Omental fat pad (tissue), 4 donors: ENCODE data around the gene PPFIBP2. TPM values are rescaled to one million over a fixed set of nuclear protein-coding genes. Genes with fewer than 3 reads are reported as not detected.
"Not testable (repeated sequence)": the region's sequence is repeated elsewhere in the genome, so short reads cannot be mapped to it uniquely, and the experiment has no call there.

ENCODE experiments used
- ATAC-seq: fragments of 150-250 bp; one replicate; pipeline ENCODE4 v1.9.1; 2016; ENCODE audit warnings: mild to moderate bottlenecking, moderate library complexity; ENCODE audit not compliant: low FRiP score
- DNase-seq: peaks from one replicate; pipeline ENCODE4 v3.0.0-alpha.2; 2019; ENCODE audit warnings: low spot score
- total RNA-seq, 4 donors: library from RNA; depleted of rRNA; stranded (reverse); fragments of >200 nt; gene quantifications; one replicate each; pipeline ENCODE4 v1.1.0, GENCODE V29; 2016
- TF ChIP-seq, protein P1 (sequence below), 3 donors: fragments of 450-650 bp; IDR thresholded peaks; one replicate each; pipeline ENCODE4 v1.5.1; 2016 to 2017; ENCODE audit warnings: antibody characterized with exemption in 3 of 3, mild to moderate bottlenecking in 3 of 3, moderate library complexity in 2 of 3

The PPFIBP2 gene
- total RNA-seq, 4 donors from 2014 or later = 16.3 to 47.8 (median 24.2) TPM

DNA sequence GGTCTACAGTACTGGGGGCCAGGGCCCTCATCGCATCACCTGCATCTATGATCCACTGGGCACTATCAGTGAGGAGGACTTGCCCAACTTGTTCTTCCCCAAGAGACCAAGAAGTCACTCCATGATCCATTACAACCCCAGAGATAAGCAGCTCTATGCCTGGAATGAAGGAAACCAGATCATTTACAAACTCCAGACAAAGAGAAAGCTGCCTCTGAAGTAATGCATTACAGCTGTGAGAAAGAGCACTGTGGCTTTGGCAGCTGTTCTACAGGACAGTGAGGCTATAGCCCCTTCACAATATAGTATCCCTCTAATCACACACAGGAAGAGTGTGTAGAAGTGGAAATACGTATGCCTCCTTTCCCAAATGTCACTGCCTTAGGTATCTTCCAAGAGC lies 3.8 kb upstream of the PPFIBP2 start:
- no peak for ATAC-seq

DNA sequence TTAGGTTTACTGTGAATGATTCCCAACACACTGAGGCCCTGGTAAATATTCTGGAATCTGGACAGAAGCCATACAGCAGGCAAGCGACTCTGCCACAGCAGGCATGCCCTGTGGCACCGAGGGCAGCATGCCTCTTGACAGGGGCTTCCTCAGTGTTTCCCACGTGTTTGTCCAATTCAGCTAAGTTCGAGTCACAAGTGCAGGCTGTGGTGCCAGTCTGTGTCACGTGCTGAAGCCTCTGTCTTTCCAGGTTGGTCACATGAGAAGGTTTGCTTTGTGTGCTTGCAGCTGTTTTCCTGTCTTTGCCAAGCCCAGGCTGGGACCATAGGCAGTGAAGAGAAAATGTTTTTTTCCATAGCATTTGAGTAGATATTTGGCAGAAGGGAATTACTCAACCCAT lies 2.4 kb upstream of the PPFIBP2 start:
- ATAC-seq = no peak
- TF ChIP-seq, protein P1, sequence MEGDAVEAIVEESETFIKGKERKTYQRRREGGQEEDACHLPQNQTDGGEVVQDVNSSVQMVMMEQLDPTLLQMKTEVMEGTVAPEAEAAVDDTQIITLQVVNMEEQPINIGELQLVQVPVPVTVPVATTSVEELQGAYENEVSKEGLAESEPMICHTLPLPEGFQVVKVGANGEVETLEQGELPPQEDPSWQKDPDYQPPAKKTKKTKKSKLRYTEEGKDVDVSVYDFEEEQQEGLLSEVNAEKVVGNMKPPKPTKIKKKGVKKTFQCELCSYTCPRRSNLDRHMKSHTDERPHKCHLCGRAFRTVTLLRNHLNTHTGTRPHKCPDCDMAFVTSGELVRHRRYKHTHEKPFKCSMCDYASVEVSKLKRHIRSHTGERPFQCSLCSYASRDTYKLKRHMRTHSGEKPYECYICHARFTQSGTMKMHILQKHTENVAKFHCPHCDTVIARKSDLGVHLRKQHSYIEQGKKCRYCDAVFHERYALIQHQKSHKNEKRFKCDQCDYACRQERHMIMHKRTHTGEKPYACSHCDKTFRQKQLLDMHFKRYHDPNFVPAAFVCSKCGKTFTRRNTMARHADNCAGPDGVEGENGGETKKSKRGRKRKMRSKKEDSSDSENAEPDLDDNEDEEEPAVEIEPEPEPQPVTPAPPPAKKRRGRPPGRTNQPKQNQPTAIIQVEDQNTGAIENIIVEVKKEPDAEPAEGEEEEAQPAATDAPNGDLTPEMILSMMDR (IDR thresholded peaks at IDR 0.05) = no peak
- no peak for DNase-seq

More for the DNA sequence above, 3.8 kb upstream of the PPFIBP2 start:
- TF ChIP-seq, protein P1 (IDR thresholded peaks at IDR 0.05) = no peak
- DNase-seq = no peak

DNA sequence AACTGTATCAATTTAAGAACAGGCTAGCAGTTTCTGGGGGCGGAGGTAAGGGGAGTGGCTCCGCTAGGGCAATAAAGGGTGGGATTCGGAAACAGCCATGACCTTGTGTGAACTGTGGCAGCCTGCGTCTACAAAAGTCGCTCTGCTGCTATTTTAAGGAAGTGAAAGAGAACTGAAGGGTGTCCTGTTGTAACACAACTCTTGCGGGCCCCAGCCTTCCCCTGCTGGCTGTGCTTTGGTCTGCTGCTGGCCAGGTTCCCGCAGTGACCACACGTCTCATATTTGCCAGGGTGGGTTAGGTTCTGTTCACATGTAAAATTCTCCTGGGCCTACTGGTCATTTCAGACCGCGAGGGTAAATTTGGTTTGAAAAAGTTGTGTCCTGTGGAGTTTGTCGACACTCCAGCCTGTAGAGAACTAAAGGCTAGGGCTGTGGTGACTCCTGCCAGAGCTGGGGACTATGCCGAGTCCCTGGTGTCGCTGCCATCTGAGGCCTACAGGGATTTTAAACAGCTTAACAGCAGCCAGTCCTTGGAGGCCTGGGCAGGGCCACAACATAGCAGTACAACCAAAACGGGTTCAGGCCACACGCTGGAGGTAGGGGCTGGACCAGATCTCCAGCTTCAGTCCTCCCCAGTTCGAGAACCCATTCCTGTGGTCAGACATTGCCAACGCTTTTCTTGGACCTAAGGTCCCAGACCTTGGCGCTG lies 1.1 kb upstream of the PPFIBP2 start:
- no peak for ATAC-seq
- TF ChIP-seq, protein P1 (IDR thresholded peaks at IDR 0.05) = no peak
- DNase-seq = no peak

DNA sequence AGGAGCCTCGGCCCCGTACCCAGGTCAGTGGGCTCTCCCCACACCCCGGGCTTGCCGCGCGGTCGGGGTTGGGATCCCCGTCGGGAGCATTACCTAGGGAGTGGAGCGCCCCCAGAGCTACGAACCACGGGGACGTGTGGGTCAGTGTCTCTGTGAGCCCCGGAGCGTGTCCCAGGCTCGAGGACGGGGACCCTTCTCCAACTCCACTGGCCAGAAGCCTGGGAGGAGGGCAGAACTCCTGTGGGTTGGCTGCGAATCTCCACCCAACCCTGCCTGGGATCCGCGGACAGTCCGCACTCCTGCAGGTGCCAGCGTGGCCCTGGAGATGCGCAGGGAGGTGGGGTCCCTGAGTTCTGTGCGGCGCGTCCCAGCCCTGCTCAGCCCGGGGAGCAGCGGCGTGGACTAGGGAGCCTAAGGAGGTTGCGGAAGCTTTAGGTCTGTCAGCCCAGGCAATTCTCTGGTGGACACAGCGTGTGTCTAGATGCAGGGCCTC lies 346 bp downstream of the PPFIBP2 start:
- ATAC-seq (peak; percentile 43), DNase-seq (no peak)
- TF ChIP-seq, protein P1 (IDR thresholded peaks at IDR 0.05) = no peak

DNA sequence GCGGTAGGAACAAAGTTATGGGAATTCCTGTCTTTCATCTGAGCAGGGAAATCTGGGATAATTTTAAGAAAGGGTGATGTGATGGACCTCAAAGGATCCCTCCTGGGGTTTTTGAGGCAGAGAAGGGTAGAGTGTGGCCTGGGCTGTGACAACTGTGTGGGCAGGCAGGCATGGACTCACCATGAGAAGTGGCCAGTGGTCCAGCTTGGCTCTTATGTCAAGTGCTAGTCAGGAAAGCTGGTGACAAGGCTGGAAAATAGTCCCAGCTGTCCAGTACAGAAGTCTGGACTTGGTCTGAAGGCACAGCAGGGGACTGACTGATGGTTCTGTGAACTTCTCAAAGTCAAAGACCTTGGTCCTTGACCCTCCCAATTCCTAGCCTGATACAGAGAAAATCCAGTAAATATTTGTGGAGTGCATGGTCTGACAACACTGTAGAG lies 1.7 kb downstream of the PPFIBP2 start:
- DNase-seq (no peak), ATAC-seq (no peak)
- TF ChIP-seq, protein P1 (IDR thresholded peaks at IDR 0.05) = no peak

DNA sequence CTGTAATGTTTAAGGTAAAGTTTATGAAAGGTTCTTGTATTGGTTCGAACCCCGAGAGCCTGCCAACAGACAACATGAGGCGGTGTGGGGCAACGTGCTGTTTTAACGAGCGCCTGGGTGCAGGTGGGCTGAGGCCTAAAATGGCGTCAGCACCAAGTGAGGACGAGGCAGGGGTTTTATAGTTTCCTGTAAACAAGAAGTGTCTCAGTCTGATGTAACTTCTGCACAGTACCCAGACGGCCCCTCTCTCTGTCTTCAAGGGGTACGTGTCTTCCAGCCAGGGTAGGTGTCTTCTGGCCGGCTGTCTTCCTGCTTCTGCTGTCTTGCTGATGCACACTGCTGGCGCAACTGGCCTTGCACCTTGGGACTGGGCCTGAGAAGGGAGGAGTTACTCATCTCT lies 2.7 kb downstream of the PPFIBP2 start:
- no peak for ATAC-seq
- DNase-seq = no peak
- TF ChIP-seq, protein P1 (IDR thresholded peaks at IDR 0.05) = no peak

DNA sequence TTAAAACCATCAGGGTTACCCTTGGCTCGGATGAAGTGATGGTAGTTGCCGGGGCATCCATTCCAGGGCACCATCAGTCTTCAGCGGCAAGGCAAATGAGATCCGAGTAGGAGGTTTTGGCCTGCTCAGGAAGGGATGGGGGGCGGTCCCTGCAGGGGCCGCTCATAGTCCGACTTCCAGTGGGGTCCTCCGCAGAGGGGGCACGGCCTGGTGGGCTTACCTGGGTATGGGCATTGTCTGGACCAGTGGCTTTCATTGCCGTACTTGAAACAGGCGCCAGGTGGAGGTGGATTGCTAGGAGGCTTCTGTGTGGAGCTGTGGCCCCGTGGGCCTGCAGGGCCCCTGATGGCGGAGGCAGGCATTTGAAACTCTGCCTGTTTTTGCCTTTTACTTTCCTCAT lies 3.9 kb downstream of the PPFIBP2 start:
- ATAC-seq, DNase-seq: not testable (repeated sequence)
